OCI-LY1 (cell line): Measurements from ENCODE around the gene VPS4A.

Source experiments
- H2AFZ ChIP-seq: fragments of 200-600 bp; sonication (generic), shearing (Covaris generic); 2 replicates; pipeline ENCODE4 v1.6.0; 2014; ENCODE audit warnings: antibody characterized with exemption, mild to moderate bottlenecking, low read length
- H3F3A ChIP-seq: fragments of 200-600 bp; sonication (generic), shearing (Covaris generic); 2 replicates; pipeline ENCODE4 v1.6.0; 2014; ENCODE audit warnings: mild to moderate bottlenecking, antibody characterized with exemption, low read length, moderate library complexity; ENCODE audit not compliant: insufficient read depth
- H3K27ac ChIP-seq: fragments of 200-600 bp; sonication (generic); 2 replicates; pipeline ENCODE4 v1.5.1; 2014; ENCODE audit warnings: low read length, mixed run types, mild to moderate bottlenecking, low read depth; ENCODE audit not compliant: poor library complexity, severe bottlenecking
- H3K27me3 ChIP-seq: fragments of 200-600 bp; sonication (generic); 2 replicates; pipeline ENCODE4 v1.6.0; 2014; ENCODE audit warnings: antibody characterized with exemption, mild to moderate bottlenecking, low read length, moderate library complexity; ENCODE audit not compliant: insufficient read depth
- H3K36me3 ChIP-seq: fragments of 200-600 bp; sonication (generic); 2 replicates; pipeline ENCODE4 v1.6.1; 2014; ENCODE audit warnings: mild to moderate bottlenecking, antibody characterized with exemption, low read length, moderate library complexity, mixed read lengths; ENCODE audit not compliant: insufficient read depth
- H3K4me1 ChIP-seq: fragments of 200-600 bp; sonication (generic); 2 replicates; pipeline ENCODE4 v1.5.1; 2014; ENCODE audit warnings: mild to moderate bottlenecking, low read length, moderate library complexity; ENCODE audit not compliant: insufficient read depth, severe bottlenecking
- H3K4me2 ChIP-seq: fragments of 200-600 bp; sonication (generic), shearing (Covaris generic); 2 replicates; pipeline ENCODE4 v1.6.1; 2014; ENCODE audit warnings: low read length
- H3K4me3 ChIP-seq: fragments of 200-600 bp; sonication (generic); 2 replicates; pipeline ENCODE4 v1.5.1; 2014; ENCODE audit warnings: low read length, low read depth, mild to moderate bottlenecking, mixed read lengths; ENCODE audit not compliant: poor library complexity, severe bottlenecking
- H3K79me2 ChIP-seq: fragments of 200-600 bp; shearing (Covaris generic); 2 replicates; pipeline ENCODE4 v1.6.1; 2016; ENCODE audit warnings: mixed run types, low read length, mixed read lengths; ENCODE audit not compliant: insufficient read depth
- H3K9ac ChIP-seq: fragments of 200-600 bp; sonication (generic), shearing (Covaris generic); 2 replicates; pipeline ENCODE4 v1.6.1; 2014; ENCODE audit warnings: mild to moderate bottlenecking, low read length, mixed read lengths
- H3K9me2 ChIP-seq: fragments of 200-600 bp; sonication (generic), shearing (Covaris generic); 2 replicates; pipeline ENCODE4 v1.6.1; 2014; ENCODE audit warnings: low read depth, mild to moderate bottlenecking, low read length, mixed read lengths
- H3K9me3 ChIP-seq: fragments of 200-600 bp; shearing (Covaris generic); 2 replicates; pipeline ENCODE4 v1.6.1; 2014; ENCODE audit warnings: low read length, mixed read lengths
- H4K20me1 ChIP-seq: fragments of 200-600 bp; sonication (generic), shearing (Covaris generic); 2 replicates; pipeline ENCODE4 v1.6.0; 2016; ENCODE audit warnings: mild to moderate bottlenecking, low read length; ENCODE audit not compliant: insufficient read depth
- EZH2 ChIP-seq: fragments of 200-600 bp; sonication (generic), shearing (Covaris generic); IDR thresholded peaks from 2 replicates; pipeline ENCODE4 v1.8.0; 2017; ENCODE audit warnings: borderline replicate concordance, mixed run types, mild to moderate bottlenecking, antibody characterized with exemption, low read length, moderate library complexity, mixed read lengths
- TF ChIP-seq, protein P1 (sequence below): fragments of 200-600 bp; sonication (generic), shearing (Covaris generic); IDR thresholded peaks from 2 replicates; pipeline ENCODE4 v1.5.1; 2017; ENCODE audit warnings: mild to moderate bottlenecking, antibody characterized with exemption, low read length, moderate library complexity, mixed read lengths

The VPS4A gene

DNA sequence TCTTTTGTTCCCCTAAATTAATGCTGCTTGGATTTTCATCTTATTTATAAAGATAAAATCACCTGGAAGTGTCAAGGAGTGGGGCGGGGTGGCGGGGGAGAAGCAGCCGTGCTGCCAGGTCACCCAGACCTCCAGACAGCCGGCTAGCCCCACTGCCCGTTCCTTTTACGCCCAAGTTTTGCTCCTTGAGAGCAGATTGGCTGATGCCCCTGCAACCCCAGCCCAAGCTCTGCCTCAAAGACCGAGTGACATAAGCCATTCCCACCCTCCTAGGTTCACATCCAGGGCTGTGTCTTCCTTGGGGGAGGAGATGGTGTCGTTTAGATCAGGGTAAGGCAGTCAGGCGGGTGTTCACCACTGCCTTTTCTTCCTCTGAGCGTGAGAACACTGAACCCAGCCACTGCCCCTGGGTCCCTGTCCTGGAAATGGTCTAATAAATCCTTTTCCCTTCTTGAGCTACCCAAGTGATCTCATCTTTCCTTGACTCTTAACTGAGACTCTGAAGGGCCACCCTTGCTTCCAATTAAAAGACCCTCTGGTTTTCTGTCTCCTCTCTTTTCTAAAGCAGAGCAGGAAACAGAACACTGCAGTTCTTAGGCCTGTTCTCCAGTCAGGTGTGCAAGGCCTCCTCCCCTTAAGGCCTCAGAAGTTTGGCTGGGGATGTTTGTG, 13.6 kb downstream of the VPS4A start:
- Histone ChIP-seq H3K36me3 (peaks cover 88% of the 10 kb centered on the region), H3K9me2 (no peaks in the 10 kb centered on the region), H3K27me3 (no peaks in the 10 kb centered on the region), H3F3A (no peaks in the 10 kb centered on the region), H3K27ac (no peak overlapping the region), H2AFZ (no peak overlapping the region), H3K4me3 (no peak overlapping the region), H3K9me3 (no peaks in the 10 kb centered on the region), H3K9ac (no peak overlapping the region), H3K4me2 (no peak overlapping the region), H4K20me1 (no peaks in the 10 kb centered on the region), H3K4me1 (peaks cover 39% of the 10 kb centered on the region), H3K79me2 (peaks cover 44% of the 10 kb centered on the region)
- TF ChIP-seq, protein P1, sequence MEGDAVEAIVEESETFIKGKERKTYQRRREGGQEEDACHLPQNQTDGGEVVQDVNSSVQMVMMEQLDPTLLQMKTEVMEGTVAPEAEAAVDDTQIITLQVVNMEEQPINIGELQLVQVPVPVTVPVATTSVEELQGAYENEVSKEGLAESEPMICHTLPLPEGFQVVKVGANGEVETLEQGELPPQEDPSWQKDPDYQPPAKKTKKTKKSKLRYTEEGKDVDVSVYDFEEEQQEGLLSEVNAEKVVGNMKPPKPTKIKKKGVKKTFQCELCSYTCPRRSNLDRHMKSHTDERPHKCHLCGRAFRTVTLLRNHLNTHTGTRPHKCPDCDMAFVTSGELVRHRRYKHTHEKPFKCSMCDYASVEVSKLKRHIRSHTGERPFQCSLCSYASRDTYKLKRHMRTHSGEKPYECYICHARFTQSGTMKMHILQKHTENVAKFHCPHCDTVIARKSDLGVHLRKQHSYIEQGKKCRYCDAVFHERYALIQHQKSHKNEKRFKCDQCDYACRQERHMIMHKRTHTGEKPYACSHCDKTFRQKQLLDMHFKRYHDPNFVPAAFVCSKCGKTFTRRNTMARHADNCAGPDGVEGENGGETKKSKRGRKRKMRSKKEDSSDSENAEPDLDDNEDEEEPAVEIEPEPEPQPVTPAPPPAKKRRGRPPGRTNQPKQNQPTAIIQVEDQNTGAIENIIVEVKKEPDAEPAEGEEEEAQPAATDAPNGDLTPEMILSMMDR, result no peak

GRCh38 chr16:69325784-69326171, 14.6 kb downstream of the VPS4A start:
- peak overlapping the region; percentile 84 for H3K4me3 ChIP-seq
- no peaks in the 10 kb centered on the region for H4K20me1 ChIP-seq
- H3K4me1 ChIP-seq, result peaks cover 39% of the 10 kb centered on the region
- no peaks in the 10 kb centered on the region for H3K27me3 ChIP-seq
- no peaks in the 10 kb centered on the region for H3F3A ChIP-seq
- no peak overlapping the region for H3K27ac ChIP-seq
- peak overlapping the region; percentile 82; the same call in 1 of the 2 replicates for H3K4me2 ChIP-seq
- no peaks in the 10 kb centered on the region for H3K9me3 ChIP-seq
- no peaks in the 10 kb centered on the region for H3K9me2 ChIP-seq
- peaks cover 45% of the 10 kb centered on the region for H3K79me2 ChIP-seq
- peaks cover 78% of the 10 kb centered on the region for H3K36me3 ChIP-seq
- no peak overlapping the region; the same call in 1 of the 2 replicates for H3K9ac ChIP-seq
- no peak for TF ChIP-seq EZH2
- TF ChIP-seq, protein P1, result no peak
- H2AFZ ChIP-seq, result no peak overlapping the region

DNA sequence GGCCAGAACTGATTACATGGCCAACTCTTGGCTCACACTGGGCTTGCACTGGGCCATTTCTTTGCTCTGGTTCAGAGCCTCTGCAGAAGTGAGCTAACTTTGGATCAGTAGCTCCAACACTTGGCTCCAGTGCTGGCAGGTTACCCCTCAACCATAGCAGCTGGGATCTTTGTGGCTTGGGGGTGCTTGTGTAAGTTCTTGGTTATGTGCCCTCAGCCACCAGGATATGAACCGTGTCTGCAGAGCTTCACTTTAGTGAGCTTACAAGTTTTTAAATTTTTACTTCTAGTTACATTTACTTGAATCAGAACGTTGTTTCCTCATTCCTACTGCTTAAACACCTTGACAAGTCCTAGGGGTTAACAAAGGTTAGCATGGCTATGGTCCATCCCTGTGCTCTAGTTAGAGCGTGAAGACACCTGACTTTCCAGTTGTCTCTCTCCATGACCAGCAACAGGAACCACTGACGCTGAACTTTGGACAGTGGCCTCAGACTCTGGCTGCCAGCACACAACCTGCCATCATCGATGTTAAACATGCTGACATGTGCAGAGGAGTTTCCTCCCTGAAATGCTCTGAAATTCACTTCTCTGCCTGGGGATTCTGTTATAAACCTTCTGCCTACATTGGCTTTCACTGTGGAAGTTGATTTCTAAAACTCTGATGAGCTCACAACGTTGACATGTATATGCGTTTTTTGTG, 15.2 kb downstream of the VPS4A start:
- H3F3A ChIP-seq, result no peaks in the 10 kb centered on the region
- TF ChIP-seq EZH2, result no peak
- TF ChIP-seq, protein P1, result no peak
- peaks cover 72% of the 10 kb centered on the region for H3K36me3 ChIP-seq
- no peaks in the 10 kb centered on the region for H3K9me3 ChIP-seq
- peak overlapping the region; percentile 31 for H3K27ac ChIP-seq
- H3K4me3 ChIP-seq, result peak overlapping the region; percentile 84
- H3K9ac ChIP-seq, result peak overlapping the region; percentile 17; the same call in 1 of the 2 replicates
- no peaks in the 10 kb centered on the region for H3K9me2 ChIP-seq
- no peak overlapping the region for H2AFZ ChIP-seq
- peaks cover 45% of the 10 kb centered on the region for H3K79me2 ChIP-seq
- peaks cover 44% of the 10 kb centered on the region for H3K4me1 ChIP-seq
- peak overlapping the region; percentile 82 for H3K4me2 ChIP-seq
- H4K20me1 ChIP-seq, result no peaks in the 10 kb centered on the region
- H3K27me3 ChIP-seq, result no peaks in the 10 kb centered on the region
